ENCODE measurements around the gene BAD.

DNA sequence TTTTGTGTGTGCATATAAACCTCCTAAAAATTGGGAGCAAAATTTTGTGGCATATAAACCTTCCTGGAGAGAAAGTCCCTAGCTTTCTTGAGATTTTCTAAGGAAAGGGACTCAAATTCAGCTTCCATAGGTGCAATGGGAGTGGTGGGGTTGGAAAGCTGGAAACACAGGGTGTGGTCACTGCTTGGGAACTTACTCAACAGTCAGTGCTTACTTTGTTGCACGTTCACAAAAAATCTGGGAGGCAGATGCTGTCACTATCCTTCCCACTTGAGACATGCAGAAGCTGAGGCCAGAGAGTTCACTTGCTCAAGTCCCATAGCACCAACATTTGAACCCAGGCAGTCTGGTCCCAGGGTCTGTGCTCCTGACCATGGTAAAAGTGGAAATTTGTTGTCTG lies 11.8 kb upstream of the BAD start:
- no peak for TF ChIP-seq BACH2 (CRISPR knock-in tag; IDR thresholded peaks at IDR 0.05; ENCODE audit: borderline replicate concordance)
- TF ChIP-seq ESRRG (CRISPR knock-in tag; IDR thresholded peaks at IDR 0.05) = no peak
- TF ChIP-seq, protein P1, sequence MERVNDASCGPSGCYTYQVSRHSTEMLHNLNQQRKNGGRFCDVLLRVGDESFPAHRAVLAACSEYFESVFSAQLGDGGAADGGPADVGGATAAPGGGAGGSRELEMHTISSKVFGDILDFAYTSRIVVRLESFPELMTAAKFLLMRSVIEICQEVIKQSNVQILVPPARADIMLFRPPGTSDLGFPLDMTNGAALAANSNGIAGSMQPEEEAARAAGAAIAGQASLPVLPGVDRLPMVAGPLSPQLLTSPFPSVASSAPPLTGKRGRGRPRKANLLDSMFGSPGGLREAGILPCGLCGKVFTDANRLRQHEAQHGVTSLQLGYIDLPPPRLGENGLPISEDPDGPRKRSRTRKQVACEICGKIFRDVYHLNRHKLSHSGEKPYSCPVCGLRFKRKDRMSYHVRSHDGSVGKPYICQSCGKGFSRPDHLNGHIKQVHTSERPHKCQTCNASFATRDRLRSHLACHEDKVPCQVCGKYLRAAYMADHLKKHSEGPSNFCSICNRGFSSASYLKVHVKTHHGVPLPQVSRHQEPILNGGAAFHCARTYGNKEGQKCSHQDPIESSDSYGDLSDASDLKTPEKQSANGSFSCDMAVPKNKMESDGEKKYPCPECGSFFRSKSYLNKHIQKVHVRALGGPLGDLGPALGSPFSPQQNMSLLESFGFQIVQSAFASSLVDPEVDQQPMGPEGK (CRISPR knock-in tag; IDR thresholded peaks at IDR 0.05; ENCODE audit: borderline replicate concordance) = no peak
- TF ChIP-seq ISL1 (CRISPR knock-in tag; IDR thresholded peaks at IDR 0.05) = no peak
- no peak for TF ChIP-seq OSR1 (CRISPR knock-in tag; IDR thresholded peaks at IDR 0.05)
